HG03558 (cell line): ENCODE results near the gene CAPNS1.
"Not testable (repeated sequence)": the region's sequence is repeated elsewhere in the genome, so short reads cannot be mapped to it uniquely, and the experiment has no call there.

Experiments used
- ATAC-seq: cut with Tn5 transposase; IDR thresholded peaks from one replicate; pipeline ENCODE4 v1.9.1; 2021; ENCODE audit warnings: moderate number of reproducible peaks; ENCODE audit not compliant: unreplicated experiment; ENCODE audit errors: extremely low read depth

CAPNS1 gene

DNA sequence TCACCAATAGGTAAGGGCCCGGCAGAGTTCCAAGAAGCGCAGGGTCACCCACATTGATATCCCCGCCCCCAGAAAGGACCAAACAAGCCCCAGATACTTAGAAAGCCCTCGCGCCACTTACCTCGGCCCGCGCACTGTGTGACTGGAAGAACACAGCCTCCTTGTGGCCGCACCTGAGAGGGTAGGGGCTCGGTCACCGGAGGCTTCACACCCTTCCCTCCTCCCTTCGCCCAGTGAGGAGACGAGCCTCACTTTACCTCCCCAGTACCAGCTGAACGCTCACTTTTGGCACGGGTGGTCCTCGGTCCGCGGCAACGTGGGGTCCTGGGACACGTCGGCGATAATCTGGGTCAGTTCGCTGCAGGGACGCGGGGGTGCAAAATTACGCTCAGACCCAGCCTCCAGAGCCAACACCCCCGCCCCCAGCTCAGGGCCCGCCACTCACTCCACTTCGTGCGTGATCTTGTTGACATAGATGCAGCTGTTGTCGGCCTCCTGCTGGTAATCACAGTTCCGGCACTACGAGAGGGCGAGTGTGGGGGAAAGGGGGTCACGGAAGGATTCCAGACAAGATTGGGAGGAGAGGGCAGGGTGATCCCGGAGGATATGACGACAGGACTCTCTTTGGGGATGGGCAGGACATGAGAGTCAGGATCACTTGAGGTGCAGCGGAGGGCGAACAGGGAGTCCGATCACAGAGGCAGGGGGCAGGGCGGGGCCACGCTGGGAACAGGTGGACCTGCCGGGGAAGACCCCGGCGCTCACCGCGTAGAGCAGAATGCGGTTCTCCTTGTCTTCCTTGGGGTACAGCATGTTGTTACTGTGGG is 25.8 kb upstream of the CAPNS1 start:
- ATAC-seq = no peak

GRCh38 chr19:36114721-36115452 is 25.0 kb upstream of the CAPNS1 start, which contains the start of gene POLR2I:
POLR2I (minus strand) TSS chr19:36114875; CDS start chr19:36114856, 19 bp downstream.
- peak; percentile 66 for ATAC-seq

DNA sequence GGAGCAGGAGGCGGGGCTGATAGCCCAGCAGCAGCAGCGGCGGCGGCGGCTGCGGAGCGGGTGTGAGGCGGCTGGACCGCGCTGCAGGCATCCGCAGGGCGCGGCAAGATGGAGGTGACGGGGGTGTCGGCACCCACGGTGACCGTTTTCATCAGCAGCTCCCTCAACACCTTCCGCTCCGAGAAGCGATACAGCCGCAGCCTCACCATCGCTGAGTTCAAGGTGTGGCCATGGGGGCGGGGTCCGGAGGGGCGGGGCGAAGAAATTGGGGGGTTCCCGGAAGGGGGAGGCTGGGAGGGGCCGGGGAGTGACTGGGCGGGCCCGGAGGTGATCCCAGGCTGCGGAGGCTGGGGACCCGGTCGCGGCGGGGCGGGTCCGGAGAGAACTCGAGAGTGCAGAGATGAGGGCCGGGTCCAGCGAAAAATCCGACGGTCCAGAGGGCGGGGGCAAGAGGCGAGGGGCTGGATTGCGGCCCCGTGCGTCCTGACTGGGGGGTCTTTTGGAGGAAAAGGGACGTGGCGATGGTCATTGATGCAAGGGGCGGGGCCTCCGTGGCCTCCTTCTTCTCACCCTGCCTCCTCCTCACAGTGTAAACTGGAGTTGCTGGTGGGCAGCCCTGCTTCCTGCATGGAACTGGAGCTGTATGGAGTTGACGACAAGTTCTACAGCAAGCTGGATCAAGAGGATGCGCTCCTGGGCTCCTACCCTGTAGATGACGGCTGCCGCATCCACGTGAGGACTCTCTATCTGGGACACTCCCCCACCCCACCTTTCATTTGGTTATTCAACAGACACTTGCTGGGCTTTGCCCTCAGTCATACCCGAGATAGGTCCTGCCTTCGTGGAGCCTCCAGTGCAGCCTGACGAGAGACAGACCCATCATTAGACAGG is 24.2 kb upstream of the CAPNS1 start, which contains the start of gene TBCB:
TBCB (plus strand) TSS at position 16 of the 891 bp plus-strand sequence; CDS start at position 109, 93 bp downstream.
- ATAC-seq = peak; percentile 5

DNA sequence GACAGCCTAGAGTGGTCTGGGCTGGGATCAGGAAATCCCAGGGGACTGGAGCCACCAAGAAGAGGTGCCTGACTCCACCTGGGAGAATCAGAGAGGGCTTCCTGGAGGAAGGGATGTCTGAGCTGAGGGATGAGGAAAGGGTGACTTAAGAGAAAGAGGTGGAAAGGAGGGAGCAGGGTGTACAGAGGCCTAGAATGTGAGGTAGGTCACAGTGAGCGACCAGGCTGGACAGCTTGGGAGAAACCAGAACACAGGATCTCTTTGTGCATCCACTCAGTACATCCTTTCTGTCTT is 23.6 kb upstream of the CAPNS1 start:
- no peak for ATAC-seq

DNA sequence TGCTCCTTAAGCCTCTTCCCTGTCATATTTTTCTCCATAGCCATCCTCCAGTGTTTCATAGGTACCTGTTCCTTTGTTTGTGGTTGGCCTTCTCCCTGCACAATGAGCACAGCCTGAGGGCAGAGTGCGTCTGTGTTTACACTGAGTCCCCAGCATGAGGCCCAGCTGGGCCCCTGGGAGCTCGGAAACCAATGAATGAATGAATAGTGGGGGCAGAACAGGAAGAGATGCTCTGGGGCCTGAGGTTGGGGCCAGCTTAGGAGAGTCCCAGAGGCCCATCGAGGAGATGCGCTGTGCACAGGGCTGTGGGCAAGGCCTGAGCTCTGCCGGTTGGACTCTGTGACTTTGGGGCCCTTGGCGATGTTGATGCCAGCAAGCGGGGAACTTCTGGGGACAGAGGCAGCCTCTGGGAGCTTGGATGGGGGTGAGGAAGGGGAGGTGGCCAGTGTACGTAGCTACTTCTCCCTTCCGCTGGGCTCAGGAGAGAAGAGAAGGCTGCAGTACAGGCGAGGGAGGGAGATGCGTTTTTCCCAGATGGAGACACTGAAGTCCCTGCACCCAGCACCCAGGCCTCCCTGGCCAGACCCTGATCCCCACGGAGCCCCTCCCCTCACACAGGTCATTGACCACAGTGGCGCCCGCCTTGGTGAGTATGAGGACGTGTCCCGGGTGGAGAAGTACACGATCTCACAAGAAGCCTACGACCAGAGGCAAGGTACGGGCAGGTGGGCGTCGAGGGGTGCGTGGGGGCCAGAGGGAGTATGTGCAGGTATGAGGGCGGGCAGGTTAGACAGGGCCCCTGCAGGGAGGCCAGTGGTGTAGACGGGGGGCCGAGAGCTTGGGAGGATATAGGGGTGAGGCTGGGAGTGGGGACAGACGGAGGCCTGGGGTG is 19.5 kb upstream of the CAPNS1 start:
- no peak for ATAC-seq

DNA sequence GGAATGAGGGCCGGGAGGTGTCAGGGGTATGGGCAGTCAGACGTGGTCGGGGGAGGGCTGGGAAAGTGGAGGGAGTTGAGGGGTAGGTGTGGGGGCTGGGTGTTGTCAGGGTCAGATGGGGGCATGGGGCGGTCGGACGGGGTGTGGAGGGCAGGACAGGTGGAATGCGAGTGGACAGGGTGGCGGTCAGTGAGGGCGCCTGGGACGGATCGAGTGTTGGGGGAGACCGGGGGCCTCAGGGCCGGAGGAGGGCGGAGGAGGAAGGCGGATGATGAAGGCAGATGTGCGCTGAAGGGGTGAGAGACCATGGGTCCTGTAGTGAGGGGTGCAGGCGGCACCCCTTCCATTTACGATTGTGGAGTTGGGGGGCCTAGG is 18.9 kb upstream of the CAPNS1 start:
- ATAC-seq = no peak

GRCh38 chr19:36121486-36122124 is 18.3 kb upstream of the CAPNS1 start:
- ATAC-seq = no peak

- no peak for ATAC-seq
These were observed 14.3 kb upstream of the CAPNS1 start for GRCh38 chr19:36125557-36125956.

DNA sequence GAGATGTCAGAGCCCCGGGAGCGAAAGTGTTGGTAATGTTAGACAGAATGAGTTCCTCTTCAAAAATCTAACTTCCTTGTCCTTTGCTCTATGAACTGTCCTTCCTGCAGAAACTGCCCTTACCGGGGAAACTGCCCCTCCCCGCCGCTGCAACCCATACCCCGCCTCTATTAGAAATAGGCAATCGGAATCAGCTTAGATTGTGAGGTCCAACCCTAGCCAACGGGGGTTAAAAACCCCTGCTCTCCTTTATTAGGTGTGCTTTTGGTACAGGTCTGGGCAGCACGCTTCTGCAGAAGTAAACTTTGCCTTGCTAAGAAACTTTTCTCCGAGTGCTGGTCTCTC is 11.5 kb upstream of the CAPNS1 start:
- no peak for ATAC-seq

DNA sequence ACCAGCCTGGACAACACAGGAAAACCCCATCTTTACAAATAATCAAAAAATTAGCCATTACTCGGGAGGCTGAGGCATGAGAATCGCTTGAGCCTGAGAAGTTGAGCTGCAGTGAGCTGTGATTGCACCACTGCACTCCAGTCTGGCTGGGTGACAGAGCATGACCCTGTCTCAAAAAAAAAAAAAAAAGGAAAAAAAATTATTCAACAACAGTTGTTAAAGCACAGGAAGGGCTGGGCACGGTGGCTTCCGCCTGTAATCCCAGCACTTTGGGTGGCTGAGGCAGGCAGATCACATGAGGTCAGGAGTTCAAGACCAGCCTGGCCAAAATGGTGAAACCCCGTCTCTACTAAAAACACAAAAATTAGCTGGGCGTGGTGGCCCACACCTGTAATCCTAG is 8.6 kb upstream of the CAPNS1 start:
- not testable (repeated sequence) for ATAC-seq

- ATAC-seq = not testable (repeated sequence)
These were observed 5.0 kb upstream of the CAPNS1 start for GRCh38 chr19:36134867-36135266.

- ATAC-seq = no peak
These were observed 2.7 kb upstream of the CAPNS1 start for GRCh38 chr19:36136964-36137686.

- ATAC-seq = no peak
These were observed 770 bp upstream of the CAPNS1 start for GRCh38 chr19:36139120-36139472.

- no peak for ATAC-seq
These were observed 605 bp downstream of the CAPNS1 start for GRCh38 chr19:36140304-36141038.

DNA sequence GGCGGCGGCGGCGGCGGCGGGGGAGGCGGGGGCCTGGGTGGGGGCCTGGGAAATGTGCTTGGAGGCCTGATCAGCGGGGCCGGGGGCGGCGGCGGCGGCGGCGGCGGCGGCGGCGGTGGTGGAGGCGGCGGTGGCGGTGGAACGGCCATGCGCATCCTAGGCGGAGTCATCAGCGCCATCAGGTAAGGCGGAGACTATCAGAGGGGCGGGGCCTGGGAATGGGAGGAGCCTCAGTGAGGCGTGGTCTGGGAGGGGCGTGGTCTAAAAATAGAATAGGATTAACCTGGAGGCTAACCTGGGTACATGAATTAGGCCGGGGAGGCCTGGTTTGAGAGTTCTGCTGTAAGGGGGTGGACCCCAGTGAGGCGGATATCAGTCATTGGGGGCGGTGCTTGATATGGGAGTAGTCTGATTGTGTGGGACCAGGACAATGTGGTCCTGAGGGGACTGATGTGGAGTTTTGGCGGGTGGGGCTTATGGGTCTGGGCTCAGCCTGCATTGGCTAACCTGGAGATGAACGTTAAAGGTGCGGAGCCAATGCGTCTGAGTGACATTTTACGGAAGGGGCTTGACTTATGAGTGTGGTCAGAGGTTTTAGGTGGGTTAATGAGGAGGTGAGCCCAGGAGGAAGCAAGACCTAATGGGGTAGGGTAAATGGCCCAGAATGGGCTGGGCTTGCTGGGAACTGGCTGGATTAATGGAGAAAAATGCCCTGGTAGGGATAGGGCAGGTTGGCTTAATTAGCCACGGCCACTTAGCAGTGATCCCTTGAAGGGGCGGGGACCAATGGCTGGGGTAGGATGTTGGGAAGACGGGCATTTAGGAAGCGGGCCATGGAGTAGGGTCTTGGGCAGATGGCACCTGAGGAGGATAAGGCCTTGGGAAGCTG is 1.4 kb downstream of the CAPNS1 start:
- ATAC-seq = no peak

GRCh38 chr19:36142046-36142445 is 2.2 kb downstream of the CAPNS1 start:
- no peak for ATAC-seq

DNA sequence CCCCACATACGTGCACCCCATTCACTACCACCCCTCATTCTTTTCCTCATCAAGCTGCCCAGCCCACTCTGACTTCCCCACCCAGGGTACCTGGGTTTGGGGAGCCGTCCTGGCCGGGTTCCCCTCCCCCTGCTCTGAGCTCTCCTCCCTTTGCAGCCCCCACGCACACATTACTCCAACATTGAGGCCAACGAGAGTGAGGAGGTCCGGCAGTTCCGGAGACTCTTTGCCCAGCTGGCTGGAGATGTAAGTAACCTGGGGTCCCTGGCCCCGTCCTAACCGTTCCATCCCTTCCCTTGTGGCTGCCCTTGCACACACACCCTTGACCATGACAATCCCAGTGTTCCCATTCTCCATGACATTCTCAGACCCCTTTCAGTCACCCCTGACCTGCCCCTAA is 2.6 kb downstream of the CAPNS1 start:
- no peak for ATAC-seq
